GM12865 (cell line): ENCODE results near the gene FHIT.

Source experiments
- DNase-seq: peaks from one replicate; pipeline ENCODE4 v3.0.0; 2010; ENCODE audit warnings: low read depth
- H3K4me3 ChIP-seq: 2 replicates; pipeline ENCODE4 v1.5.1; 2011; ENCODE audit warnings: mild to moderate bottlenecking, low read depth, low read length, control low read depth
- CTCF ChIP-seq: IDR thresholded peaks from 2 replicates; pipeline ENCODE4 v1.5.1; 2011; ENCODE audit warnings: low read length, control low read depth, low read depth, inconsistent platforms; ENCODE audit not compliant: insufficient read depth; ENCODE audit errors: missing control alignments

The FHIT gene

GRCh38 chr3:61253756-61254155 lies 2.5 kb upstream of the FHIT start:
- DNase-seq = no peak
- no peak for TF ChIP-seq CTCF
- no peak overlapping the region for H3K4me3 ChIP-seq

- TF ChIP-seq CTCF = no peak
- no peak for DNase-seq
- H3K4me3 ChIP-seq = no peak overlapping the region
Observed at GRCh38 chr3:61252836-61253235, 1.6 kb upstream of the FHIT start.

GRCh38 chr3:61250784-61251173 lies 473 bp downstream of the FHIT start:
- DNase-seq = peak; percentile 68
- peak overlapping the region; percentile 91 for H3K4me3 ChIP-seq
- TF ChIP-seq CTCF = no peak

GRCh38 chr3:61248496-61248895 lies 2.8 kb downstream of the FHIT start:
- DNase-seq = no peak
- no peak overlapping the region for H3K4me3 ChIP-seq
- no peak for TF ChIP-seq CTCF

- no peak for TF ChIP-seq CTCF
Observed at GRCh38 chr3:61247191-61247590, 4.1 kb downstream of the FHIT start.

GRCh38 chr3:61239871-61240270 lies 11.4 kb downstream of the FHIT start:
- no peak for TF ChIP-seq CTCF
- DNase-seq = no peak
- H3K4me3 ChIP-seq = no peak overlapping the region

More at GRCh38 chr3:61247191-61247590, 4.1 kb downstream of the FHIT start:
- no peak overlapping the region for H3K4me3 ChIP-seq
- no peak for DNase-seq

- no peak overlapping the region for H3K4me3 ChIP-seq
- DNase-seq = no peak
- TF ChIP-seq CTCF = no peak
Observed at GRCh38 chr3:61237858-61238257, 13.4 kb downstream of the FHIT start.
